GM19328 (cell line): ENCODE data around the gene TNC.

Experiments
- ATAC-seq: cut with Tn5 transposase; IDR thresholded peaks from one replicate; pipeline ENCODE4 v1.9.1; 2021; ENCODE audit warnings: mild to moderate bottlenecking, moderate library complexity; ENCODE audit not compliant: unreplicated experiment

Gene TNC

DNA sequence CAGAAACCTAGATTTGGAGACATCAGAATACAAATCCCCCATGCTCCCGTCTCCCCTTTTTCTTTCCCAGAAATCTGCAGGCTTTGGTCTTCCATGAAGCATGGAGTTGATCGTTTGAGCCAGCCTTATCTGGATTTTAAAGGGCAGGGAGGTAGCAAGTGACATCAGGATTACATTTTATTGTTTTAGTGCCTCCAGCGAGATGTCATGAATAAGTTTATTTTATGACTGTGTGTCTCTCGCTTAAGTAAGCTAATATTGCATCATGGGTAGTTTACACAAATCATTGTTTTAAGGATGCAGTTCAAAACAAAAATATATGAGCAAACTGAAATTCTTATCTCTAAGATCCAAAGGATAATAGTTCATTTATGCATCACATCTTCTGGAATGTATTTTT, 136.9 kb downstream of the TNC start:
- ATAC-seq = no peak

DNA sequence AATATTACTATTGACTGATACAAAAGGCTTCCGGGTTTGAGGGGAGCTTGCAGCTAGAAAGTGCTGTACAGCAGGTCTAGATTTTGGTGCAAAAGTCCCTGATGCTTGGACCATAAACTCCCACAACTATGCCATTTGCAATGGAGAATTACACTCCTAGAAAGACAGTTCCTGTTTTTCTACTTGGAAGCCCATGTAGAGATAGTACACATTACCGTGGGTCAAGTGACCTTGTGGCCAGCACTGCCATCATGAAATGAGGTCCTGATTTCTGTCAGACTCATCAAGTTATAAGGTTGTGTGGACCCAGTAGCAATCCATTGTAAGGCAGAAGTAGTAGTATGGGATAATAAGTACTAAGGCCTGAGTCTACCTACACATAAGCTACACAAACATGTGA, 144.7 kb downstream of the TNC start:
- ATAC-seq = no peak

DNA sequence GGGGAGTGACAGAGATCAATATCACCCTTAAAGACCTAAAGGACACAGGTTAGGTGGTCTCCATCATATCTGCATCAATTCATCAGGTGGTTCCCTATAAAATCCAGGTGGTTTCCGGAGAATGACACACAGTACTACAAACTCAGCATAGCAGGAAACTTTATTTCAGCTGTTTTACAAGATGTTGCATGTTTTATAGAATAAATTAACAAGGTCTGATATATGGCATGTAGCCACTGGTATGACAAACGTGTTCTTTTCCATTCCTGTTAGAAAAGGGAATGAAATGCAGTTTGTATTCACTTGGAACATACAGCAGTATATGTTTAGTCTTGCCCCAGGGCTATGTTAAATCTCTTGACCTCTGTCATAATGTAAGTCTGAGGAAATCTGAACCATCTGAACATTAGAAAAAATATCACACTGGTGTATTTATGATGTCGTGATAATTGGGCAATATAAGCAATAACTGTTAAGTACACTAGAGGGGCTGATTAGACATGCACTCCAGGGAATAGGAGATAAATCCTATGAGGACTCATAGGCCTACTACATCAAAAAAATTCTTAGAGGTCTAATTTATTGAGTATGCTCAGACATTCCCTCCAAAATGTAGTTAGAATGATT, 145.3 kb downstream of the TNC start:
- ATAC-seq = no peak
